Hepatocyte (in vitro differentiated cells): ENCODE measurements around the gene LHPP. TPM values are rescaled to one million over a fixed set of nuclear protein-coding genes. Genes with fewer than 3 reads are reported as not detected.

ENCODE experiments used
- DNase-seq: peaks from one replicate; pipeline ENCODE4 v3.0.0-alpha.2; 2016; ENCODE audit warnings: low spot score
- H2AFZ ChIP-seq: fragments of 200-600 bp; sonication (generic); 2 replicates; pipeline ENCODE4 v1.6.0; 2016; ENCODE audit warnings: antibody characterized with exemption, mild to moderate bottlenecking
- H3K27ac ChIP-seq: fragments of 200-600 bp; sonication (generic); 2 replicates; pipeline ENCODE4 v1.5.1; 2016; ENCODE audit warnings: mild to moderate bottlenecking
- H3K27me3 ChIP-seq: fragments of 200-600 bp; sonication (generic); 2 replicates; pipeline ENCODE4 v1.6.1; 2016
- H3K36me3 ChIP-seq: fragments of 200-600 bp; sonication (generic); replicated peaks from 2 replicates; pipeline ENCODE4 v1.5.1; 2016; ENCODE audit warnings: low read depth; ENCODE audit not compliant: insufficient read depth
- H3K4me1 ChIP-seq: fragments of 200-600 bp; sonication (generic); 2 replicates; pipeline ENCODE4 v1.5.1; 2016; ENCODE audit warnings: mild to moderate bottlenecking, moderate library complexity; ENCODE audit not compliant: insufficient read depth
- H3K4me2 ChIP-seq: fragments of 200-600 bp; sonication (generic); 2 replicates; pipeline ENCODE4 v1.6.0; 2016
- H3K4me3 ChIP-seq: fragments of 200-600 bp; sonication (generic); 2 replicates; pipeline ENCODE4 v1.5.1; 2016; ENCODE audit warnings: mild to moderate bottlenecking
- H3K79me2 ChIP-seq: fragments of 200-600 bp; sonication (generic); 2 replicates; pipeline ENCODE4 v1.6.0; 2017; ENCODE audit warnings: mild to moderate bottlenecking
- H3K9me2 ChIP-seq: fragments of 200-600 bp; sonication (generic); replicated peaks from 2 replicates; pipeline ENCODE4 v1.6.0; 2017; ENCODE audit warnings: mild to moderate bottlenecking; ENCODE audit not compliant: insufficient read depth
- H3K9me3 ChIP-seq: fragments of 200-600 bp; sonication (generic); 2 replicates; pipeline ENCODE4 v1.5.1; 2016; ENCODE audit warnings: low read depth, mild to moderate bottlenecking
- H4K20me1 ChIP-seq: fragments of 200-600 bp; sonication (generic); 2 replicates; pipeline ENCODE4 v1.6.0; 2016; ENCODE audit warnings: mild to moderate bottlenecking; ENCODE audit not compliant: insufficient read depth, poor library complexity, severe bottlenecking
- CTCF ChIP-seq: fragments of 200-600 bp; sonication (generic); IDR thresholded peaks from 2 replicates; pipeline ENCODE4 v1.5.1; 2016; ENCODE audit warnings: antibody characterized with exemption, mild to moderate bottlenecking; ENCODE audit not compliant: poor library complexity
- EZH2 ChIP-seq: fragments of 200-600 bp; sonication (generic); IDR thresholded peaks from 2 replicates; pipeline ENCODE4 v1.6.1; 2016; ENCODE audit warnings: antibody characterized with exemption, mild to moderate bottlenecking, borderline replicate concordance
- EZH2phosphoT487 ChIP-seq: fragments of 200-600 bp; sonication (generic); IDR thresholded peaks from one replicate; pipeline ENCODE4 v1.6.1; 2018; ENCODE audit warnings: antibody characterized with exemption, mild to moderate bottlenecking, low read depth, moderate library complexity; ENCODE audit not compliant: unreplicated experiment, severe bottlenecking
- WGBS: methylation state at CpG from one replicate; pipeline ENCODE4 v1.1.6; 2016; ENCODE audit warnings: low lambda C conversion rate; ENCODE audit errors: missing lambda C conversion rate; 5-methylcytosine and 5-hydroxymethylcytosine counted together
- polyA plus RNA-seq: library from polyadenylated mRNA; unstranded; fragments of >200 nt; fragmentation: Nextera tagmentation; extraction: Ambion mirVana; gene quantifications from 2 replicates; pipeline ENCODE4 v1.2.1, GENCODE V29; 2016
- total RNA-seq: library from RNA; depleted of rRNA; stranded (reverse); fragments of >200 nt; gene quantifications from 2 replicates; pipeline ENCODE4 v1.2.3, GENCODE V29; 2014

LHPP gene
- total and polyA plus RNA-seq, 2 experiments from 2014 or later, result 29.4 to 30.3 TPM

- Histone ChIP-seq H3K4me3 (no peak overlapping the region), H3K79me2 (no peaks in the 10 kb centered on the region), H3K36me3 (no peaks in the 10 kb centered on the region), H3K9me3 (no peaks in the 10 kb centered on the region), H2AFZ (no peak overlapping the region), H4K20me1 (no peaks in the 10 kb centered on the region), H3K27me3 (no peaks in the 10 kb centered on the region), H3K27ac (no peak overlapping the region), H3K4me1 (no peaks in the 10 kb centered on the region), H3K4me2 (no peak overlapping the region), H3K9me2 (no peaks in the 10 kb centered on the region)
- TF ChIP-seq CTCF (no peak), EZH2 (no peak), EZH2phosphoT487 (no peak)
- 73% methylated on average over 5 of the region's 5 CpGs for WGBS
- DNase-seq, result no peak
Observed at GRCh38 chr10:124536496-124537050, 75.0 kb downstream of the LHPP start.

DNA sequence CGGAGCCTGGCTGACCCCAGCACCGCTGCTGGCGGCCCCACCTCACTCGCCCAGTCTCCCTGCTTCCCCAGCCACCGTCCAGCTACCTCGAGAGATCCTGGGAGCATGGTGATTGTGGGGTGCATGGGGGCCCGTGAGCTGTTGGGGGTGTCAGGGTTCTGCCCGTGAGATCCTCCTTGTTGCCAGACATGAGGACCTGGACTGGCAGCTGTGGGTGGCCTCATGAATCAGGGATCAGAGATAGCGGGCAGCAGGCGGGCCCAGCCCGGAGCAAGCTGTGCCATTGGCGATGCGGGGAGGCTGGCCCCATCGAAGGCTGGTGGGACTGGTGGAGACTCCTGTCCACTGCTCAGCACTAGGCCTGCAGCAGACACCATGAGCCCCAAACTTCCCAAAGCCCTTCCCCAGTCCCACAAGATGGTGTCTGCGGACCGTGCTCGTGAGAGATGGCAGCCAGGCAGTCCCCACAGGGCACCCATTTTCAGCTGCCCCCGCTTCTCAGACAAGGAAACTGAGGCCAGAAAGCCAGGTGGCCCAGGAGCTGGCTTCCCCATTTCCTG lies 75.6 kb downstream of the LHPP start:
- no peak overlapping the region for H3K4me2 ChIP-seq
- WGBS, result 92% methylated on average over 18 of the region's 18 CpGs
- no peak for TF ChIP-seq EZH2
- TF ChIP-seq CTCF, result no peak
- no peak for TF ChIP-seq EZH2phosphoT487
- H3K4me1 ChIP-seq, result no peaks in the 10 kb centered on the region
- H2AFZ ChIP-seq, result no peak overlapping the region
- H4K20me1 ChIP-seq, result no peaks in the 10 kb centered on the region
- no peaks in the 10 kb centered on the region for H3K9me2 ChIP-seq
- DNase-seq, result no peak
- no peak overlapping the region for H3K27ac ChIP-seq
- H3K9me3 ChIP-seq, result no peaks in the 10 kb centered on the region
- no peaks in the 10 kb centered on the region for H3K36me3 ChIP-seq
- no peaks in the 10 kb centered on the region for H3K27me3 ChIP-seq
- H3K79me2 ChIP-seq, result no peaks in the 10 kb centered on the region
- H3K4me3 ChIP-seq, result no peak overlapping the region

DNA sequence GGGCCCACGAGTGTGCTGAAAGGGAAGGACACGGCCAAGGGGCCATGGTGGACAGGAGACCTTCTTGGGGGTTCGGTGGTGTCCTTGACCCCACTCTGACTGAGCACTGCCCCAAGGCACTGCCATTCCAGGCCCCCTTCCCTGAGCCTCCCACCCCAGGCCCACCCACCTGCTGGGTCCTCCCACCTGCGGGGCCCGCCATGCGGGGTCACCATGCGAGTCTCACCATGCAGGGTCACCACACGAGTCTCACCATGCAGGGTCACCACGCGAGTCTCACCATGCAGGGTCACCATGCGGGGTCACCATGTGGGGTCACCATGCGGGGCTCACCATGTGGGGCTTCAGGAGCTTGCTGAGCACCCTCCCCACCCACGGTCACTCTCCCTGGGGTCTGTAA lies 76.3 kb downstream of the LHPP start:
- Histone ChIP-seq H3K36me3 (no peaks in the 10 kb centered on the region), H3K27ac (no peak overlapping the region), H2AFZ (no peak overlapping the region), H3K4me2 (no peak overlapping the region), H3K79me2 (no peaks in the 10 kb centered on the region), H3K9me3 (no peaks in the 10 kb centered on the region), H3K27me3 (no peaks in the 10 kb centered on the region), H3K9me2 (no peaks in the 10 kb centered on the region), H3K4me3 (no peak overlapping the region), H3K4me1 (no peaks in the 10 kb centered on the region), H4K20me1 (no peaks in the 10 kb centered on the region)
- TF ChIP-seq EZH2 (no peak), EZH2phosphoT487 (no peak)
- WGBS, result 83% methylated on average over 10 of the region's 13 CpGs
- no peak for DNase-seq

DNA sequence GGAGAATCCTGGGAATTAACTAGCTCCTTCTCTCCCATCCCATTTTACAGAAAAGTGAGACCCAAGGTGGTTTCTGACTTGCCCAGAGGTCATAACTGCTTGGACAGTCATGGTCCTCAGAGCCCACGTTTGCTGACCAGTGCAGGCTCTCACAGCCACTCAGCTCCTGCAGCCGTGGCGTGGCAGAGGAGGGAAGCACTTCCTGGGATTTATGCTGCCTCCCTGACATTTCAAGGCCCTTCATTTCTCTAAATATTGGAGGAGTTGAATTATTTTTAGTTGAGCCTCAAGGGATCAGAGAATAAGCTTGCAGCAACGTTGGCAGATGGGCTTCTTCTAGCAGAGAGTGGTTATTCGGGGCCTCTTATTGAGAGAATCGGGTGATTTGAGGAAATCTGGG lies 77.1 kb downstream of the LHPP start:
- H3K9me2 ChIP-seq, result no peaks in the 10 kb centered on the region
- WGBS, result 86% methylated on average over 6 of the region's 6 CpGs
- no peak overlapping the region for H3K27ac ChIP-seq
- TF ChIP-seq EZH2phosphoT487, result no peak
- H3K4me2 ChIP-seq, result no peak overlapping the region
- no peaks in the 10 kb centered on the region for H4K20me1 ChIP-seq
- no peak overlapping the region for H2AFZ ChIP-seq
- H3K4me1 ChIP-seq, result no peaks in the 10 kb centered on the region
- no peaks in the 10 kb centered on the region for H3K27me3 ChIP-seq
- no peak overlapping the region for H3K4me3 ChIP-seq
- H3K9me3 ChIP-seq, result no peaks in the 10 kb centered on the region
- H3K36me3 ChIP-seq, result no peaks in the 10 kb centered on the region
- DNase-seq, result no peak
- H3K79me2 ChIP-seq, result no peaks in the 10 kb centered on the region
